Measurements from ENCODE around the gene RFK. TPM values are rescaled to one million over a fixed set of nuclear protein-coding genes. Genes with fewer than 3 reads are reported as not detected.
"Not testable (repeated sequence)": the region's sequence is repeated elsewhere in the genome, so short reads cannot be mapped to it uniquely, and the experiment has no call there.

Gene RFK
- total and polyA plus RNA-seq, 10 donors: 5.4 to 21.4 (median 14.1) TPM

DNA sequence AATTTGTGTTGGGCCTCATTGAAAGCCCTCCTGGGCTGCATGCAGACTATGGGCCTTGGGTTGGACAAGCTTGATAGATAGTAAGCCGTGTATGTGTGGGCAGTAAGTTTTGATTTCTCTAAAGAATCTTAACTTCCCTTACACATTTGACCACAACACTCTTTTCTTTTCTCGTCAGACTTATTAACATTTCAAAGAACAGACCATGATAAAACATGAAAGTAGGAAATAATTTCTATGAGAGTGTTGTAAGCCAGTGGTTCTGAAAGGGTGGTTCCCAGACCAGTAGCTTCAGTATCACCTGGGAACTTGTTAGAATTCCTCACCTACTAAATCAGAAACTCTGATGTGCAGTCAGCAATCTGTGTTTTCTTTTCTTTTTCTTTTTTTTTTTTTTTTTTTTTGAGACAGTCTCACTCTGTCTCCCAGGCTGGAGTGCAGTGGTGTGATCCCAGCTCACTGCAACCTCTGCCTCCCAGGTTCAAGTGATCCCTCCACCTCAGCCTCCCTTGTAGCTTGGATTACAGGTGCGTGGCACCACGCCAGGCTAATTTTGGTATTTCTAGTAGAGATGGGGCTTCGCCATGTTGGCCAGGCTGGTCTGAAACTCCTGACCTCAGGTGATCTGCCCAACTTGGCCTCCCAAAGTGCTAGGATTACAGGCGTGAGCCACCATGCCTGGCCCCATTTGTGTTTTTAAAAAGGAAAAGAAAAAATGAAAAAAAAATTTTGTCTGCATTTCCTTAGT, 44.8 kb upstream of the RFK start:
- H3K27me3 ChIP-seq (replicated peaks in 1 of 7): no peaks in the 10 kb centered on the region
- H3K9me3 ChIP-seq: no peaks in the 10 kb centered on the region
- no peak for TF ChIP-seq POLR2AphosphoS5 (IDR thresholded peaks at IDR 0.05)
- no peak for TF ChIP-seq POLR2A (IDR thresholded peaks at IDR 0.05)
- no peak for TF ChIP-seq CTCF (IDR thresholded peaks at IDR 0.05 in 8 of 11, conservative IDR thresholded peaks at IDR 0.05 in 3 of 11)
- intact Hi-C loops (cut with DNase I; ENCODE audit: low total_unique reads): no loop called here
- no peaks in the 10 kb centered on the region for H3K4me1 ChIP-seq
- no peak overlapping the region for H3K4me3 ChIP-seq
- no peak for DNase-seq
- WGBS, 5 donors: 63 to 77% (median 70%) methylated on average over 6 of the region's 6 CpGs
- H3K27ac ChIP-seq: no peak overlapping the region
- H3K36me3 ChIP-seq: no peaks in the 10 kb centered on the region

- H3K27me3 ChIP-seq (replicated peaks in 1 of 7); H3K9me3 ChIP-seq; H3K4me3 ChIP-seq; H3K27ac ChIP-seq; DNase-seq; intact Hi-C loops (cut with DNase I; ENCODE audit: low total_unique reads); H3K36me3 ChIP-seq; H3K4me1 ChIP-seq: not testable (repeated sequence)
- WGBS, 5 donors: 81 to 92% (median 86%) methylated on average over 9 of the region's 9 CpGs
Measured at GRCh38 chr9:76437017-76437699, 42.9 kb upstream of the RFK start.

GRCh38 chr9:76434897-76435296, 40.7 kb upstream of the RFK start:
- H3K9me3 ChIP-seq; H3K27ac ChIP-seq; H3K4me1 ChIP-seq; H3K27me3 ChIP-seq (replicated peaks in 1 of 7); H3K4me3 ChIP-seq; H3K36me3 ChIP-seq; DNase-seq; intact Hi-C loops (cut with DNase I; ENCODE audit: low total_unique reads): not testable (repeated sequence)
- 85 to 94% (median 89%) methylated on average over 6 of the region's 6 CpGs for WGBS, 5 donors

GRCh38 chr9:76433836-76434235, 39.6 kb upstream of the RFK start:
- H3K27me3 ChIP-seq (replicated peaks in 1 of 7): no peaks in the 10 kb centered on the region
- no peaks in the 10 kb centered on the region for H3K4me1 ChIP-seq
- no peak for TF ChIP-seq POLR2AphosphoS5 (IDR thresholded peaks at IDR 0.05)
- no peak for TF ChIP-seq POLR2A (IDR thresholded peaks at IDR 0.05)
- TF ChIP-seq CTCF (IDR thresholded peaks at IDR 0.05 in 8 of 11, conservative IDR thresholded peaks at IDR 0.05 in 3 of 11): no peak
- 72 to 87% (median 79%) methylated on average over 3 of the region's 3 CpGs for WGBS, 5 donors
- no peak for DNase-seq
- intact Hi-C loops (cut with DNase I; ENCODE audit: low total_unique reads): no loop called here
- H3K9me3 ChIP-seq: no peaks in the 10 kb centered on the region
- no peak overlapping the region for H3K4me3 ChIP-seq
- H3K27ac ChIP-seq: no peak overlapping the region
- no peaks in the 10 kb centered on the region for H3K36me3 ChIP-seq

DNA sequence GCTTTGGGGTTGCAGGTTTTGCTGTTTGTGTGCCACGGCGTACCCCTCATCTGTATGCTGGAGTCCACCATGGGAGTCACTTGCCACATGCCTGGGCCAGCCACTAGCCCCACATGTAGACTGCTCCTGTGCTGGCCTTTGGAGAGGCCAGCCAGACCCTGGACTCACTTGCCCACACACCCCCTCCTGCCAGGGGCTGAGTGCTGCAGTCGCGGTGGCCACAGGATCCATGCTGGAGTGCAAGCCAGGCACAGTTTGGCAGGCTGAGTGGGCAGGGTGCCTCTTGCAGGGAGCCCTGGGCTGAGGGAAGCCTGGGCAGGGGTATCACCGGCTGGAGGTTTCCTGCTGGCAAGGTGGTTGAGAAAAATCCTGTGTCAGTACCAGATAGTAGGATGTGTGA, 39.2 kb upstream of the RFK start:
- no peaks in the 10 kb centered on the region for H3K36me3 ChIP-seq
- H3K27ac ChIP-seq: no peak overlapping the region
- no peaks in the 10 kb centered on the region for H3K27me3 ChIP-seq (replicated peaks in 1 of 7)
- no peaks in the 10 kb centered on the region for H3K4me1 ChIP-seq
- DNase-seq: no peak
- H3K4me3 ChIP-seq: no peak overlapping the region
- TF ChIP-seq POLR2AphosphoS5 (IDR thresholded peaks at IDR 0.05): no peak
- intact Hi-C loops (cut with DNase I; ENCODE audit: low total_unique reads): no loop called here
- WGBS, 5 donors: 84 to 100% (median 91%) methylated on average over 2 to 5 of the region's 5 CpGs
- no peaks in the 10 kb centered on the region for H3K9me3 ChIP-seq

All from spleen (tissue), 11 donors.